Fibroblast of pulmonary artery (primary cell): ENCODE measurements around the gene PIK3CD.

Experiments used
- DNase-seq: peaks from one replicate; pipeline ENCODE4 v3.0.0-alpha.2; 2010; ENCODE audit warnings: low read depth
- H3K4me3 ChIP-seq: replicated peaks from 2 replicates; pipeline ENCODE4 v1.5.1; 2011; ENCODE audit warnings: low read depth, mild to moderate bottlenecking, control low read depth, low read length, moderate library complexity
- TF ChIP-seq, protein P1 (sequence below): IDR thresholded peaks from 2 replicates; pipeline ENCODE4 v1.5.1; 2011; ENCODE audit warnings: mild to moderate bottlenecking, control low read depth, low read length, inconsistent platforms; ENCODE audit errors: missing control alignments

PIK3CD gene

GRCh38 chr1:9651565-9652378, at the start of gene PIK3CD:
TSS of gene PIK3CD (plus strand) at chr1:9651731. CDS start at chr1:9710456, 58,725 bp downstream.
- DNase-seq, result peak; percentile 36
- peak within 1 kb of the TSS; percentile 37 for H3K4me3 ChIP-seq
- TF ChIP-seq, protein P1, sequence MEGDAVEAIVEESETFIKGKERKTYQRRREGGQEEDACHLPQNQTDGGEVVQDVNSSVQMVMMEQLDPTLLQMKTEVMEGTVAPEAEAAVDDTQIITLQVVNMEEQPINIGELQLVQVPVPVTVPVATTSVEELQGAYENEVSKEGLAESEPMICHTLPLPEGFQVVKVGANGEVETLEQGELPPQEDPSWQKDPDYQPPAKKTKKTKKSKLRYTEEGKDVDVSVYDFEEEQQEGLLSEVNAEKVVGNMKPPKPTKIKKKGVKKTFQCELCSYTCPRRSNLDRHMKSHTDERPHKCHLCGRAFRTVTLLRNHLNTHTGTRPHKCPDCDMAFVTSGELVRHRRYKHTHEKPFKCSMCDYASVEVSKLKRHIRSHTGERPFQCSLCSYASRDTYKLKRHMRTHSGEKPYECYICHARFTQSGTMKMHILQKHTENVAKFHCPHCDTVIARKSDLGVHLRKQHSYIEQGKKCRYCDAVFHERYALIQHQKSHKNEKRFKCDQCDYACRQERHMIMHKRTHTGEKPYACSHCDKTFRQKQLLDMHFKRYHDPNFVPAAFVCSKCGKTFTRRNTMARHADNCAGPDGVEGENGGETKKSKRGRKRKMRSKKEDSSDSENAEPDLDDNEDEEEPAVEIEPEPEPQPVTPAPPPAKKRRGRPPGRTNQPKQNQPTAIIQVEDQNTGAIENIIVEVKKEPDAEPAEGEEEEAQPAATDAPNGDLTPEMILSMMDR, result no peak

- TF ChIP-seq, protein P1, result no peak
- no peak overlapping the region for H3K4me3 ChIP-seq
- DNase-seq, result no peak
Observed at GRCh38 chr1:9601942-9602793, 49.4 kb upstream of the PIK3CD start.

DNA sequence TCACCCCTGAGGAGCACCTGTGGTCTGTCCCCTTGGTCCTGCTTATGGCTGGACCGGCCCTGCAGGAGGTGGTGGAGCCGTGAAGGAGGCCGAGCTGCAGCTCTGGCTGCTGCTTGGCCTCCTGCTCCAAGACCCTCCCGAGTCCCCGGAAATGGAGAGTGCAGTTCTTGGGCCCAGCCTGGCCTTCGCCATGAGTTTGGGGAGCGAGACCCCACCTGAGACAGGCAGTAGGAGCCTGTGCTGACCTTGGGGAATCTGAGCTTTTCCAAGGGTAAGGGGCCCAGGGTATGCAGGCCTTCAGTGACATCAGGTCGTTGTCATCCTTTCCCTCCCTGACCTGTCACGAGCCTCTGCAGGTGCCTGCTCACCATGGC, 48.8 kb upstream of the PIK3CD start:
- TF ChIP-seq, protein P1, result no peak
- no peak for DNase-seq
- H3K4me3 ChIP-seq, result no peak overlapping the region

GRCh38 chr1:9603307-9603706, 48.2 kb upstream of the PIK3CD start:
- TF ChIP-seq, protein P1, result no peak
- no peak overlapping the region for H3K4me3 ChIP-seq
- no peak for DNase-seq

- H3K4me3 ChIP-seq, result no peak overlapping the region
- TF ChIP-seq, protein P1, result no peak
- DNase-seq, result no peak
Observed at GRCh38 chr1:9603766-9604753, 47.5 kb upstream of the PIK3CD start.

DNA sequence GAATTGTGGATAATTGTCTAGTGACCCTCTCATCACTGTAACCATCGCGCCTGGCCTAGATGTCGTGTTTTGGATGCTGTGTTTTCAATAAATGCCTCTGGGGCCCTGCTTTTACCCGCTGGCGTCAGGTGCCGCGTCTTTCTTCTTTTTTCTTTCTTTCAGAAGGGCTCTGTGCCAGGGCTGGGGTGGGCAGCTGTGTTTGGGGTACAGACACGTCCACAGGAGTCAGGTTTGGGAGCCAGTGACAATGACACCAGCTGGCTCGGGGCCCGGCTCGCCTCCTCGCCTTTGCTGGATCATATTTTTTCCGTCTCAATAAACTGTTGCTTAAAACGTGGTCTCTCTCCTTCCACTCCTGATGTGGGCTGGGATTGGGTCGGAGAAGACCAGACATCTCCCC, 46.7 kb upstream of the PIK3CD start:
- no peak for DNase-seq
- TF ChIP-seq, protein P1, result no peak
- no peak overlapping the region for H3K4me3 ChIP-seq
